Stimulated activated CD4-positive, alpha-beta T cell treated with anti-CD3 and anti-CD28 coated beads, Interleukin-4, amount 100 ng/mL, for 1 hour (primary cell): ENCODE results near the gene MRGPRX4.

Source experiments
- DNase-seq: peaks from one replicate; pipeline ENCODE4 v3.0.0-alpha.2; 2020

The MRGPRX4 gene

GRCh38 chr11:18221274-18221876 lies 48.7 kb downstream of the MRGPRX4 start:
- DNase-seq = no peak

- no peak for DNase-seq
Observed at GRCh38 chr11:18222814-18223421, 50.3 kb downstream of the MRGPRX4 start.
